Ishikawa (cell line): ENCODE data around the gene TTC6.

Experiments used
- CREB1 ChIP-seq: IDR thresholded peaks from 2 replicates; pipeline ENCODE4 v1.6.1; 2012; ENCODE audit warnings: low read depth
- RAD21 ChIP-seq: IDR thresholded peaks from 2 replicates; pipeline ENCODE4 v1.6.1; 2012; ENCODE audit warnings: low read depth
- TAF1 ChIP-seq: IDR thresholded peaks from 2 replicates; pipeline ENCODE4 v1.6.1; 2012; ENCODE audit warnings: low read depth, mild to moderate bottlenecking
- TF ChIP-seq, protein P1 (sequence below): IDR thresholded peaks from 2 replicates; pipeline ENCODE4 v1.6.1; 2012
- TF ChIP-seq, protein P2 (sequence below): IDR thresholded peaks from 2 replicates; pipeline ENCODE4 v1.6.1; 2012

- TF ChIP-seq, protein P1, sequence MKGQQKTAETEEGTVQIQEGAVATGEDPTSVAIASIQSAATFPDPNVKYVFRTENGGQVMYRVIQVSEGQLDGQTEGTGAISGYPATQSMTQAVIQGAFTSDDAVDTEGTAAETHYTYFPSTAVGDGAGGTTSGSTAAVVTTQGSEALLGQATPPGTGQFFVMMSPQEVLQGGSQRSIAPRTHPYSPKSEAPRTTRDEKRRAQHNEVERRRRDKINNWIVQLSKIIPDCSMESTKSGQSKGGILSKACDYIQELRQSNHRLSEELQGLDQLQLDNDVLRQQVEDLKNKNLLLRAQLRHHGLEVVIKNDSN, result no peak
- TF ChIP-seq RAD21 (no peak), TAF1 (no peak), CREB1 (no peak)
- TF ChIP-seq, protein P2, sequence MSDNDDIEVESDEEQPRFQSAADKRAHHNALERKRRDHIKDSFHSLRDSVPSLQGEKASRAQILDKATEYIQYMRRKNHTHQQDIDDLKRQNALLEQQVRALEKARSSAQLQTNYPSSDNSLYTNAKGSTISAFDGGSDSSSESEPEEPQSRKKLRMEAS, result no peak
Measured at GRCh38 chr14:37638599-37638998, 43.2 kb downstream of the TTC6 start.
